ENCODE data around the gene PHF2.

Gene PHF2

DNA sequence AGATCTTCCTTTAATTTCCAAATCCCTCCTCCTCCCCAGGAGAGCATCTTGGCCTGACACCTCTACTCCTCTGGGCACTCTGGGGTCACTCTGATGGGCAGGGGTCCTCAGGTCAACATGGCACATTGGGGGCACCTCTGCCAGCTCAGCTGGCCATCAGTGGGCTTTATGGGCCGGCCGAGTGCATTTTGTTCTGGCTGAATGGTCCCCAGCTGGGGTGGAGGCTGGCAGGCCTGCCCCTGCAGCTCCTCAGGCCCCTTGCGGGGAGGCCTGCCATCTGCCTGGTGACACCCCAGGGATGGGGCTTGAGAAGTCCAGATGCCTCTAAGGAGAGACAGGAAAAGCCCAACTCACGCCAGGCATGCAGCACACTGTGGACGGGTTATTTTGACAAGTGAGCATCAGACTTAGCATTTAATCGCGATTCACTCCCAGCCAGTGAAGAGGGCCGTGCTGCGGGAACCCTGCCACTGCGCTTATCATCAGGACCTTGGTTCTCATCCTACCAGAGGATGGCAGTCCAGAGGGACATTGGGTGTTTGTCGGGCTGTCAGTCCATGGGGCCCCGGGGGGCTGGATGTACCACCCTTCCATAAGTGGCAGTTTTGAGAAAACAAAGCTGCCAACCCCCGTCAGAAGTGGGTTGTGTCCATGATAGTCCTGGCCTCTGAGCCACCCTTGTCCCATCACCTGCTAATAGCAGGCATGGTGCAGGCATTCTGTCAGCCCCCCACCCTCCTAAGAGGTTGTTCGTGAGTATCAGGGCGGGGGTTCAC lies 21.7 kb downstream of the PHF2 start:
- Histone ChIP-seq H3K4me1 (ENCODE audit: insufficient read depth, low read length) (peaks cover 16% of the 10 kb centered on the region), H3K9me3 (ENCODE audit: low read length) (no peaks in the 10 kb centered on the region), H3K9ac (ENCODE audit: low read length) (no peak overlapping the region), H3K27ac (ENCODE audit: low read depth, low read length) (no peak overlapping the region), H3K4me3 (ENCODE audit: low read depth in 1 of 2, low read length in 2 of 2) (no peak overlapping the region), H3K27me3 (ENCODE audit: control insufficient read depth in 1 of 2, insufficient read depth in 2 of 2, low read length in 2 of 2) (no peaks in the 10 kb centered on the region), H3K36me3 (ENCODE audit: insufficient read depth, low read length) (no peaks in the 10 kb centered on the region)

DNA sequence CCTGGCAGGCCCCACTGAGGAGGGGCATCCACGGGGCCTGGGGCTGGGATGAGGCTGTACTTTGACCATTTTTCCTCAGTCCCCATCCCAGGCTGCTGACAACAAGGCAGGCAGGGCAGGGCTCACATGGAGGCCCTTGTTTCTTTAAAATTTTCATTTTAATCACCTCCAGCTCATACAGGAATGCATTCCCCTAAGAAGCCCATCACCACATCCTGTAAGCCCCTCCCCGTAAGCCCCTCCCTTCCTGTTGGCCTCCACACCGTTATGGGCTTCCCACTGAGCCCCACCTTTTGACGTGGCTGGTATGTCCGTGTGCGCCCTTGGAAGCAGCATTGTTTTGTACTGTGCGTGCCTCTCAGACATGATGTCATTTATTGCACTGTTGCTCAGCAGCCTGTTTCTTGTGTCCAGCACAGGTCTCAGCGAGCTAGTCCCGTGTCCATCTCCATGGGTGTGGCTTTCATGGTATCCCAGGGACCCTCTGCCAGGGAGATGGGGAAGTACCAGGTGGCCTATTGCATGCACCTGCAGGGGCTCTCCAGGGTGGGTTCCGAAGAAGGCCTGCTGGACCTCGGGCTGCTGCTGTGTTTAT lies 22.4 kb downstream of the PHF2 start:
- Histone ChIP-seq H3K4me1 (ENCODE audit: insufficient read depth, low read length) (peaks cover 16% of the 10 kb centered on the region), H3K27ac (ENCODE audit: low read depth, low read length) (no peak overlapping the region), H3K9me3 (ENCODE audit: low read length) (no peaks in the 10 kb centered on the region), H3K27me3 (ENCODE audit: control insufficient read depth in 1 of 2, insufficient read depth in 2 of 2, low read length in 2 of 2) (no peaks in the 10 kb centered on the region), H3K4me3 (ENCODE audit: low read depth in 1 of 2, low read length in 2 of 2) (no peak overlapping the region), H3K36me3 (ENCODE audit: insufficient read depth, low read length) (no peaks in the 10 kb centered on the region), H3K9ac (ENCODE audit: low read length) (no peak overlapping the region)

DNA sequence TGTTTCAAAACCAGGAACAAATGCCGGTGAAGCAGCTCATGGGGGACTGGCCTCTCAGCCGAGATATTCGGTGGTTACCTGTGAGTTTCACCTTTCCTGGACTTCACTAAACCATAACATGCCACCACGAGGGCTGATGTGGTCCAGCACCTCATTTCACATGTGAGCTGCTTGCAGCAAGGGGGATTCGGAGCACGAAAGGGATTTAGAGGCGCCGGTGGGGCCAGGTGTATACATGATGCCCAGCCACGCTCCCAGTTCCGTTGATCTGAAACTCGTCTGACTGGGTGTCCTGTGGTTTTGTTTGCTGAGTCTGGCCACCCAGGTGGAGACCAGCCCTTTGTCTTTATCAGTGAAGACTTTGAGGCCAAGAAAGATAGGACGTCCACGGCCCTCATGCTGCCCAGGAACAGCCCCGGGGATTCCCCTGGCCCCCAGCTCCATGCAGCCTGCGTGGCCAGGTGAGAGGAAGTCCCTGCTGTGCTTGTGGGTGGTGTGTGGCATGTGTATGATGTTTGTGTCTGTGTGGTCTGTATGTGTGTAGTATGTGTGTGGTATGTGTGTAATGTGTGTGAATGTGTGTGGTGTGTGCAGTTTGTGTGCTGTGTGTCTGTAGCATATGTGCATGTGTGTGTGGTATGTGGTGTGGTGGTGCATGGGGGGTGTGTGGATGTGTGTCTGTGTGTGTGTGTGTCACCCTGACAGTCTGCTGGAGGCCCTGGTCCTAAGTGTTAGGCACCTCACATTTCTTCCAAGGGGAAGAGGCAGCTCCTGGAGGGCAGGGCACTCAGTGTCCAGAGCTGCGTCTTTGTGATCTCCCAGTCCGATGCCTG lies 23.4 kb downstream of the PHF2 start:
- no peaks in the 10 kb centered on the region for H3K27me3 ChIP-seq (ENCODE audit: control insufficient read depth in 1 of 2, insufficient read depth in 2 of 2, low read length in 2 of 2)
- peaks cover 16% of the 10 kb centered on the region for H3K4me1 ChIP-seq (ENCODE audit: insufficient read depth, low read length)
- H3K9ac ChIP-seq (ENCODE audit: low read length): no peak overlapping the region
- H3K36me3 ChIP-seq (ENCODE audit: insufficient read depth, low read length): no peaks in the 10 kb centered on the region
- no peak overlapping the region for H3K4me3 ChIP-seq (ENCODE audit: low read depth in 1 of 2, low read length in 2 of 2)
- no peaks in the 10 kb centered on the region for H3K9me3 ChIP-seq (ENCODE audit: low read length)
- H3K27ac ChIP-seq (ENCODE audit: low read depth, low read length): no peak overlapping the region

- Histone ChIP-seq H3K36me3 (ENCODE audit: insufficient read depth, low read length) (no peaks in the 10 kb centered on the region), H3K4me3 (ENCODE audit: low read depth in 1 of 2, low read length in 2 of 2) (no peak overlapping the region), H3K27ac (ENCODE audit: low read depth, low read length) (no peak overlapping the region), H3K9ac (ENCODE audit: low read length) (no peak overlapping the region), H3K9me3 (ENCODE audit: low read length) (no peaks in the 10 kb centered on the region), H3K27me3 (ENCODE audit: control insufficient read depth in 1 of 2, insufficient read depth in 2 of 2, low read length in 2 of 2) (no peaks in the 10 kb centered on the region), H3K4me1 (ENCODE audit: insufficient read depth, low read length) (peaks cover 16% of the 10 kb centered on the region)
Observed at GRCh38 chr9:93600504-93600903, 24.1 kb downstream of the PHF2 start.

GRCh38 chr9:93601063-93601462 lies 24.7 kb downstream of the PHF2 start:
- no peak overlapping the region for H3K4me3 ChIP-seq (ENCODE audit: low read depth in 1 of 2, low read length in 2 of 2)
- H3K4me1 ChIP-seq (ENCODE audit: insufficient read depth, low read length): peaks cover 16% of the 10 kb centered on the region
- no peaks in the 10 kb centered on the region for H3K27me3 ChIP-seq (ENCODE audit: control insufficient read depth in 1 of 2, insufficient read depth in 2 of 2, low read length in 2 of 2)

GRCh38 chr9:93601666-93602065 lies 25.3 kb downstream of the PHF2 start:
- H3K27ac ChIP-seq (ENCODE audit: low read depth, low read length): no peak overlapping the region
- H3K9ac ChIP-seq (ENCODE audit: low read length): no peak overlapping the region
- H3K9me3 ChIP-seq (ENCODE audit: low read length): no peaks in the 10 kb centered on the region
- H3K27me3 ChIP-seq (ENCODE audit: control insufficient read depth in 1 of 2, insufficient read depth in 2 of 2, low read length in 2 of 2): no peaks in the 10 kb centered on the region
- no peak overlapping the region for H3K4me3 ChIP-seq (ENCODE audit: low read depth in 1 of 2, low read length in 2 of 2)
- H3K36me3 ChIP-seq (ENCODE audit: insufficient read depth, low read length): no peaks in the 10 kb centered on the region
- peaks cover 16% of the 10 kb centered on the region for H3K4me1 ChIP-seq (ENCODE audit: insufficient read depth, low read length)

More at GRCh38 chr9:93601063-93601462, 24.7 kb downstream of the PHF2 start:
- Histone ChIP-seq H3K36me3 (ENCODE audit: insufficient read depth, low read length) (no peaks in the 10 kb centered on the region), H3K9me3 (ENCODE audit: low read length) (no peaks in the 10 kb centered on the region), H3K9ac (ENCODE audit: low read length) (no peak overlapping the region), H3K27ac (ENCODE audit: low read depth, low read length) (no peak overlapping the region)

- Histone ChIP-seq H3K4me1 (ENCODE audit: insufficient read depth, low read length) (peaks cover 16% of the 10 kb centered on the region), H3K4me3 (ENCODE audit: low read depth in 1 of 2, low read length in 2 of 2) (no peak overlapping the region), H3K9me3 (ENCODE audit: low read length) (no peaks in the 10 kb centered on the region), H3K9ac (ENCODE audit: low read length) (no peak overlapping the region), H3K36me3 (ENCODE audit: insufficient read depth, low read length) (no peaks in the 10 kb centered on the region), H3K27ac (ENCODE audit: low read depth, low read length) (no peak overlapping the region), H3K27me3 (ENCODE audit: control insufficient read depth in 1 of 2, insufficient read depth in 2 of 2, low read length in 2 of 2) (no peaks in the 10 kb centered on the region)
Observed at GRCh38 chr9:93603011-93603410, 26.6 kb downstream of the PHF2 start.

DNA sequence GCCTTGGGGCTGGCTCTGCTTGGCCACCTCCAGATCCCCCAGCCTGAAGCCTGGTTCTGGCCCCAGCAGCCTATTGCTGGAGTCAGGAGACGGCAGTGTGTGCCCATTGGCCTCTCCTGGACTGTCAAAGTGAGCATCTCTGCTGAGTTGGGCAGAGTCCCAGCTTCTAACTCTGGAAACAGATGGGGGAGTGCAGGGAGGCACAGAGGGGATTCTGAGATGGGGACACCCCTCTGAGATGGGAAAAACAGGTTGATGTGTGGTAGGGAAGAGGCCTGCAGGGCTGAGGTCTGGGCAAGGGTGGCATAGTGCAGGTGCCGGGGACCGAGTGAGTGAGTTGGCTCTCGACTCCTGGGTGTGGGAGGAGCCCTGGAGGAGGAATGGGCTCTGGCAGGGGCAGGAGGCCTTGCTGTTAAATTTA lies 27.5 kb downstream of the PHF2 start:
- no peak overlapping the region for H3K27ac ChIP-seq (ENCODE audit: low read depth, low read length)
- peaks cover 12% of the 10 kb centered on the region for H3K4me1 ChIP-seq (ENCODE audit: insufficient read depth, low read length)
- no peaks in the 10 kb centered on the region for H3K27me3 ChIP-seq (ENCODE audit: control insufficient read depth in 1 of 2, insufficient read depth in 2 of 2, low read length in 2 of 2)
- H3K9me3 ChIP-seq (ENCODE audit: low read length): no peaks in the 10 kb centered on the region
- no peak overlapping the region for H3K9ac ChIP-seq (ENCODE audit: low read length)
- H3K4me3 ChIP-seq (ENCODE audit: low read depth in 1 of 2, low read length in 2 of 2): no peak overlapping the region
- no peaks in the 10 kb centered on the region for H3K36me3 ChIP-seq (ENCODE audit: insufficient read depth, low read length)

GRCh38 chr9:93606187-93606586 lies 29.8 kb downstream of the PHF2 start:
- Histone ChIP-seq H3K27ac (ENCODE audit: low read depth, low read length) (no peak overlapping the region), H3K4me3 (ENCODE audit: low read depth in 1 of 2, low read length in 2 of 2) (no peak overlapping the region), H3K36me3 (ENCODE audit: insufficient read depth, low read length) (no peaks in the 10 kb centered on the region), H3K9me3 (ENCODE audit: low read length) (no peaks in the 10 kb centered on the region), H3K4me1 (ENCODE audit: insufficient read depth, low read length) (no peaks in the 10 kb centered on the region), H3K27me3 (ENCODE audit: control insufficient read depth in 1 of 2, insufficient read depth in 2 of 2, low read length in 2 of 2) (no peaks in the 10 kb centered on the region), H3K9ac (ENCODE audit: low read length) (no peak overlapping the region)

- Histone ChIP-seq H3K27me3 (ENCODE audit: control insufficient read depth in 1 of 2, insufficient read depth in 2 of 2, low read length in 2 of 2) (no peaks in the 10 kb centered on the region), H3K4me1 (ENCODE audit: insufficient read depth, low read length) (peaks cover 19% of the 10 kb centered on the region), H3K9me3 (ENCODE audit: low read length) (no peaks in the 10 kb centered on the region), H3K4me3 (ENCODE audit: low read depth in 1 of 2, low read length in 2 of 2) (no peak overlapping the region), H3K27ac (ENCODE audit: low read depth, low read length) (no peak overlapping the region), H3K36me3 (ENCODE audit: insufficient read depth, low read length) (no peaks in the 10 kb centered on the region), H3K9ac (ENCODE audit: low read length) (no peak overlapping the region)
Observed at GRCh38 chr9:93610206-93610605, 33.8 kb downstream of the PHF2 start.

DNA sequence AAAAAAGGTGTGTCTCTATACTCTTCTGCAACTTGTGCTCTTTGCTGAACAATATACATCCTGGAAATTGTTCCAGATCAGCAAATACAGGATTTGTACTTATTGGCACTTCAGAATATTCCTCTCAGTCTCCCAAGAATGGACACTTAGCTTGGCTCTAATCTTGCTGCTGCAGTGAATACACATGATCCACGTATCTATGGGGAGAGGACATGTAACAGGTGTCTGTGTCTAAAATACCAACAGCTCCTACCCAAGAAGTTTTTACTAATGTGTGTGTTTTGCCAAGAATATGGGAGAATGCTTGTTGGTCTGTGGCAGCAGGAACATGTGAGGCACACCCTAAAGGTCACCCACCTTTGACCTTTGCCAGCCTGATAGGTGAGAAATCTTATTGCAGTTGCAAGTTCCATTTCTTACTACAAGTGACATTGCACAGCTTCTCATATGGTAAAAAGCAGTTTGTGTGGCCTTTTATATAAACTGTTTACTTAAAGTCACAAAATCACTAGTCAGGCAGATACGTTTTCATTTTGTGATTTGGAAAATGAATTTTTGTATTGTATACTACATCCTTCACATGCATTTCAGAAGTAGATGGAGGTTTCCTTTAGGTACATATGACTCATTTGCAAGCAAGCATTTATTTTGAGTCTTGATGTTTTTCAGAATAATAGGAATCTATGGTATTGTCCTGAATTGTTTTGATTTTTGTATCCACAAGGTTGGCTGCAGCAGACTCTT lies 35.8 kb downstream of the PHF2 start:
- Histone ChIP-seq H3K36me3 (ENCODE audit: insufficient read depth, low read length) (no peaks in the 10 kb centered on the region), H3K4me1 (ENCODE audit: insufficient read depth, low read length) (peaks cover 25% of the 10 kb centered on the region), H3K9me3 (ENCODE audit: low read length) (no peaks in the 10 kb centered on the region), H3K27me3 (ENCODE audit: control insufficient read depth in 1 of 2, insufficient read depth in 2 of 2, low read length in 2 of 2) (no peaks in the 10 kb centered on the region), H3K27ac (ENCODE audit: low read depth, low read length) (no peak overlapping the region), H3K4me3 (ENCODE audit: low read depth in 1 of 2, low read length in 2 of 2) (no peak overlapping the region), H3K9ac (ENCODE audit: low read length) (no peak overlapping the region)

Measured in muscle layer of colon (tissue), 2 donors.